ENCODE measurements around the gene PHF10.
"Not testable (repeated sequence)": the region's sequence is repeated elsewhere in the genome, so short reads cannot be mapped to it uniquely, and the experiment has no call there.

PHF10 gene

DNA sequence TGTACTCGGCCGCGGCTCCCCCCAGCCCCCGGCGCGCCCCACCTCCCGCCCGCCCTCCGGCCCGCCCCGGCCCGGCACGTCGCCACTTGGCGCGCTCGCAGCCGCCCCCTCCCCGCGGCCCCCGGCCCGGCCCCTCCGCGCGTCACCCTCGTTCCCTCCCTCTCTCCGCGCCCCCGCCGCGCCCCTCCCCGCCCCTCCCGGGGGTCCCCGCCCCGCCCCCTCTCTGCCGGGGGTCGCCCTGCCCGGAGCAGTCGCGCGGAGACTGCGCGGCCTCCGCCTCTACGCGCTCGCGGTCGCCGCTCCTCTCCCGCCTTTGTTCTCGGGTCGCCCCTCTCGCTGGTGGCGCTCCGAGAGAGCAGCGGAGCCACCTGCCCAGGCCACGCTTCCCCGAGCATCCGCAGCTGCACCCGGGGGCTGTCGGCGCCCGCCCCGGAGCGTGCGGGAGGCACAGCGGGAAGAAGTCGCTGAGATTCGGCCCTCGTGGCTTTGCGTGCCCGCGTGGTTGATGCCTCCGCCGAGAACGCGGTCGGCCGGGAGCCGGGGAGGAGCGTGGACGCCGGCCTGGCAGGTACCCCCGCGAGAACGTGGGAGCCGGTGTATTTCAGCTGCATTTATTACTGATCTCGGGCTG is at the start of gene PHF10:
TSS of gene PHF10 (minus strand) at position 7 of the 631 bp plus-strand sequence. CDS start 569 bp downstream, outside the sequence.
- DNase-seq (ENCODE audit: low read depth, low spot score) = no peak
- peak within 1 kb of the TSS; percentile 53 for H3K27ac ChIP-seq

DNA sequence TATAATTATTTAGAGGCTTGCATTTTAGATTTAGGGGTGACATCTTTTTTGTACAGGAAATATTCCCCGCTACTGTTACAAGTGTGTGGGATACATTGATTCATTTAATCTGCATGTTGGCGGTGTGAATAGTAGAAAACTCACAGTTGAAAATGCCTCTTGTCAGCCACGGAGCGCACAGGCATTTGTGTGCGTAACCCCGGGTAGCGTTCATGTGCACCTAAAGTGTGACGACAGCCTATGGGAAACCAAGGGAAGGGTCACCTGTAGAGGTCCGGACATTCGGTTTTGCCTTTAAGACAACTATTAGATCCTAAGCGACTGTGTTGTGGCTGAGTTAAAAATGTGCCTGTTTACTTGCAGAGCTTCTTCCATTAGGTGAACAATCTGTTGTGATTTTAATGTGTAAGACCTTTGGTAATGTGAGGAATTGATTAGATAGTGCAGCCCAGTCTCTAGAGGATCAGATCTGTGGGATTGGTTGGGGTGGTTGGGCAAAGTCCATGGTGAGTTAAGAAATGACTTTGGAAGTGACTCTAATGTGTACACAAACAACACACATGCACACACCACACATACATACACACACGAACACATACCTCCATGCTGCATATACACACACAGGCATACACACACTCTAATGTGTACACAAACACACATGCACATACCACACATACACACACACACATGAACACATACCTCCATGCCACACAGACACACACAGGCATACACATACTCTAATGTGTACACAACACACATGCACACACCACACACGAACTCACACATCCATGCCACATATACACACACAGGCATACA is 42.8 kb upstream of the PHF10 start:
- no peak for DNase-seq (ENCODE audit: low read depth, low spot score)
- no peak overlapping the region for H3K27ac ChIP-seq

DNA sequence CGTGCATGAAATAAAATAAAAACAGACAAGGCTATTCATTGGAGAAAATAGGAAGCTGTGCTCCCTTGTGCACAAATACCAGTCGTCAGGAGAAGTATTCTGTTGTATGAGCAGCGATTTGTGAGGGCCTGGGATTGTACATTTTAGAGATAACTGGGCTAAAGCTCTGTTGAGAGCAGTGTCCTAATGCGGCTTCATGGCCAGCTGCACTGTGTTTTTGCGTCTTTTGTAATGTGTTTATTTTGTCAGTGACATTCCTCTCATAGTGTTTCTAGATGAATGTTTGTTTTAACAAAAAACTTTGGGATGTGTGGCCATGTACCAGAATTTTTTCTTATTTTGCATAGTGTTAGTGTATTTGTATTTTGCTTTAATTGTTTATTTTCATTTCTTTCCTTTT is 41.9 kb upstream of the PHF10 start:
- H3K27ac ChIP-seq = no peak overlapping the region

DNA sequence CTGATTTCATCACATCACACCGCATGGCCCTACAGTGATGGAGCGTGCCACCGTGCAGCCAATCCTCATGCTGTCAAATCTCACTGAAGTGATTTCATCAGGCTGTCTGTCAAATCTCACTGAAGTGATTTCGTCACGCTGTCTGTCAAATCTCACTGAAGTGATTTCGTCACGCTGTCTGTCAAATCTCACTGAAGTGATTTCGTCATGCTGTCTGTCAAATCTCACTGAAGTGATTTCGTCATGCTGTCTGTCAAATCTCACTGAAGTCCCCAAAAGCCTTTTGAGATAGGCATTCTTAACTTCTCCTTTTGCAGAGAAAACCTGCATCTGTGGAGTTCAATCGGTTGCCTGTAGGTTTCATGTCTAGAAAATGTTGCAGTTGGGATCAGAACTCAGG is 41.5 kb upstream of the PHF10 start:
- not testable (repeated sequence) for DNase-seq (ENCODE audit: low read depth, low spot score); H3K27ac ChIP-seq

More for the DNA sequence above, 41.9 kb upstream of the PHF10 start:
- no peak for DNase-seq (ENCODE audit: low read depth, low spot score)

DNA sequence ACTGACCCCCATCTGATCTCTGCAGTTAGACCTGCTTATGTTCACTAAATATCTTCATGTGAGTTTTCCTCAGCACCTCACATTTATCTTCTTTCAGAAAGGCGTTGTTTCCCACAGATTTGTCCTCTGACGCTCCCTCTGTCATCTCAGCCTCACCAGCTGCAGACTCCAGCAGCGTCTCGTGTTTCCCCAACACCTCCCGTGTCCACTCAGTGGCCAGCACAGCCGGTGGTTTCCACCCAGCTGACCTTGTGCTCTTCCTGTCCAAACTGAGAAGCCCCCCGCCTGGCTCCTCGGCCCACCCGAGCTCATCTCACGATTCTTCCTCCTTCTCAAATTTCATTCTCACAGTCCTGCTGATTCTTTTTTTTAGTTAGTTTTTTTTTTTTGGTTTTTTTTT is 39.6 kb upstream of the PHF10 start:
- DNase-seq (ENCODE audit: low read depth, low spot score) = no peak
- H3K27ac ChIP-seq = no peak overlapping the region

DNA sequence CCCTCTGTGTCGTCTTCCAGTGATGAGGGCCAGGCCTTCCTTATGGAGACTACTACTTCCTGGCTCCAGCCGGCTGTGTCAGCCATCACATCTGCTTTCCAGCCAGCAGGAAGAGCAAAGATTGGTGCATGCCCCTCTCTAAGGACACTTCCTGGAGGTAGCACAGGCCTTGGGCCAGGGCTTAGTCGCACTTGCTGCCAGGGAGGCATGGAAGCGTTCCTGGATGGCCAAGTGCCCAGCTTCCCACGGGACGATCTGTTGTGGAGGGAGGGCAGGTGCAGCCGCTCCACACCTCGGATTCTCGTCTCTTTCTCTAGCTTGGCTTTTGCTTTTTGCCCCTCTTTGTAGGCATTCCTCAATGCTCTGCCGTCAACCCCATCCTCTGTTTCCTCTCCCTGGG is 39.0 kb upstream of the PHF10 start:
- no peak overlapping the region for H3K27ac ChIP-seq
- no peak for DNase-seq (ENCODE audit: low read depth, low spot score)

DNA sequence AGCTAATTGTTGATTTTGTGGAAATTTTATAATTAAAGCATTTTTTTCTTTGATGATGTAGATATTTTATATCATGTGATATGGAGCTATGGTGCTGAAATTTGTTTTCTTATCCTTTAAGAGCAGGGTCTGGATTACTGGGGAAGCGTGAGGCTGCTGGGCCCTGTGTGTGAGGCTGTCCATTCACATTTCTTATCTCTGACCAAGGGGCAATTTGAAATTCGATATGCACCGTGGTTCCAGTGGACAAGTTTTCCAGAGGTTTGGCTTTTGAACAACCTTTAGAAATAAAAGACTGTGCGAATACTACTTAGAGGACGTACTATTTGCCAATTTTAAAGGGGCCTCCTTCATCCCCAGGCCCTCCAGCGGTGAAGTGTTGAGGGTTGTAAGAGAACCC is 30.9 kb upstream of the PHF10 start:
- no peak for DNase-seq (ENCODE audit: low read depth, low spot score)
- H3K27ac ChIP-seq = no peak overlapping the region

DNA sequence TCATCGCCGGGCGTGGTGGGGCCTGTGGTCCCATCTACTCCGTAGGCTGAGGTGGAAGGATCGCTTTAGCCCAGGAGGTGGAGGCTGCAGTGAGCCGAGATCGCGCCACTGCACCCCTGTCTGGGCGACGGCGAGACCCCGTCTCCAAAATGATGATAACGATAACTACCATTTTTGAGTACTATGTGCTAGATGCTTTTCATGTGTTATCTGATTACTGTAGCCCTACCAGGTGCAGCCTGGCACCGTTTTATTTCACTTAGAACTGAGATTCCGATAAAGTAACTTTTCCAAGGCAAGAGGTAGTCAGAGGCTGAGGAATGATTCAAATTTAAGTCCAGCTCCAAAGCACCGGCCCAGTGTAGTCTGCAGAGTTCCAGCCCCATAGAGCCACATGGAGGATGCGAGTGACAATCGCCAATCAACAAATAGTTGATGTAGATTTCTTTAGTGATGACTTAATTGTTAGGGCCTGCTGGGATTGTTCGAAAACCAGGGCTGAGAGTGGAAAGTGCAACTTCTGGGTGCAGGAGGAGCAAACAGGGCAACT is 27.8 kb upstream of the PHF10 start:
- DNase-seq (ENCODE audit: low read depth, low spot score) = no peak
- H3K27ac ChIP-seq = peak overlapping the region; percentile 89

DNA sequence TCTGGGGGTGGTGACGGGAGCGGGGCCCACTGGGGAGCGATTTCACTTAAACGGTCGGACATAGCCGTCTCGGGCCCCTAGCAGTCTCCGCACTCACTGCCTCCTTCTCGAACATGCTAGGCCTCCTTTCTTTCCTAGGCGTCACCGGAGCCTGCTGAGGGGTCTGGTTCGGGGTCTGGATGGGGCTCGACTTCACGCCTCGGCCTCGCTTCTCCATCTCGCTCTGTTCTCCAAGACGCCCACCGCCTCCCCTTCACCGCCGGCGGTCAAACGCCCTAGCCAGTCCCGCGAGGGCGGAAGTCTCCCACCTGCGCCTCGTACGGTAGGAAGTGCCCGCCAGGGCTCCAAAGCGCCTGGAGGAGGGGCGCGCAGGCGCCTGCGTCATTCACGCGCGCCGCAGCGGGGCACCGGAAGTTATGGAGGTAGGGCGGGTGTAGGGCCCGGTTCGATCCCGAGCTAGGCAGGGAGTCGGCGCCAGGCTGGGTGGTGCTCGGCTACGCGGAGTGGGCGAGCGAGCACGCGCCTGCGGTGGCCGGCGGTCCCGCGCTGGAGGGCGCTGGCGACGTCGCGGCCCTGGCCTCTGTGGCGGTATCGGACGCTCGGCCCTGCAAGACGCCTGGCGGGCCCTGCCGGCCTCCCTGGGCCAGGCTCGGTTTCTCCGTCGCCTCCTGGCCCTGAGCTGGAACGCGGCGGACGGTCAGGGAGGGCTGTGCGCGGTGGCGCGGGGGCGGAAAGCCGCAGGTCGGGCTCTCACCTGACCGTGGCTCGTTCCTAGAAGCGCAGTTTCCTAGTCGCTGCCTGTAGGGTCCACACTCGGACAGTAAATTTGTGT is 27.2 kb upstream of the PHF10 start, which contains the start of the genes DYNLT2 and ERMARD:
TSS of gene DYNLT2 (minus strand) at position 331 of the 832 bp plus-strand sequence. CDS start at position 217, 114 bp downstream.
TSS of gene ERMARD (plus strand) at position 381 of the 832 bp plus-strand sequence. CDS start at position 417, 36 bp downstream.
- DNase-seq (ENCODE audit: low read depth, low spot score) = peak; percentile 62

DNA sequence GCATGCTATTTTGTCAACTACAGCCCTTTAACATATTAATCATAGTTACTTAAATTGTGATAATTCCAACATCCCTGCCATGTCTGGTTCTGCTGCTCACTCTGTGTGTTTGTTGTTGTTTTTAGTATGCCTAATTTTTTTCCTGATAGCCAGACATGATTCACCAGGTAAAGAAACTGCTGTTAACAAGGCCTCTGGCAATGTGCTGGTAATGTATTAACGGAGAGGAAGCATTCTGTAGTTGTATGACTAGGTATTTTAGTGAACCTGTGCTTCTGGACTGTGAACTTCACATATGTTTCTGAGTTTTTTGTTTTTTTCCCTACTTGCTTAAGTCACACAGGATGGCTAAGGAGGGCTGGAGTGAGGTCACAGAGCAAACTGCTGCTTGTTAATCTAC is 22.3 kb upstream of the PHF10 start:
- no peak overlapping the region for H3K27ac ChIP-seq
- no peak for DNase-seq (ENCODE audit: low read depth, low spot score)

More for the DNA sequence above, 27.2 kb upstream of the PHF10 start, which contains the start of the genes DYNLT2 and ERMARD:
- H3K27ac ChIP-seq = peak within 1 kb of the TSS; percentile 89

DNA sequence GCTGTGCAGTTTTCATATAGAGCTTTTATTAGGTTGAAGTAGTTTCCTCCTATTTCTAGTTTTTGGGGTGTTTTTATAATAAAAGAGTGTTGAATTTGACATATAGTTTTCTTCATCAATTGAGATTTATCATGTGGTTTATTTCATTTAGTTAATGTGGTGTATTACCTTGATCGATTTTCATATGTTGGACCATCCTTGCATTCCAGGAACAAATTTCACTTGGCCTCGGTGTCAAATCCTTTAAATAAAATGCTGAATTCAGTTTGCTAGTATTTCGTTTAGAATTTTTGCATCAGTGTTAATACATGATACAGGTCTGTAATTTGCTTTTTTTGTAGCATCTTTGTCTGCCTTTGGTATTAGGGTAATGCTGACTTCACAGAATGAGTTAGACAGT is 21.1 kb upstream of the PHF10 start:
- no peak for DNase-seq (ENCODE audit: low read depth, low spot score)

DNA sequence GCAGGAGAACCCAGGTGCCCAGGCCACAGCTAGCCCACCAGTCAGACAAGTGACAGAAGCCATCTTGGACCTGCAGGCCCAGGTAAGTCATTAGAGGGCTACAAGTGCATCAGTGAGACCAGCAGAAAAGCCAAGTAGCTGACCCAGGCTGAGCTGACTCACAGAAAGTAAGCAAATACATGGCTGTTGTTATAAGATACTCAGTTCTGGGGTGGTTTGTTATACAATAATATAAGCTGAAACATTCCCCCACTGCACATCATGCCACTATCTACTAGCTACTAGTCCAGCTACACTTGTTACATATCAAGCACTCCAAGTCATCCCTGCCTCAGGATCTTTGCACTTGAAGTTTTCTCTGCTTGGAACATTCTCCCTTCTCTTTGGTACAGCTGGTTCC is 17.0 kb upstream of the PHF10 start:
- no peak overlapping the region for H3K27ac ChIP-seq
- DNase-seq (ENCODE audit: low read depth, low spot score) = no peak

More for the DNA sequence above, 21.1 kb upstream of the PHF10 start:
- no peak overlapping the region for H3K27ac ChIP-seq

DNA sequence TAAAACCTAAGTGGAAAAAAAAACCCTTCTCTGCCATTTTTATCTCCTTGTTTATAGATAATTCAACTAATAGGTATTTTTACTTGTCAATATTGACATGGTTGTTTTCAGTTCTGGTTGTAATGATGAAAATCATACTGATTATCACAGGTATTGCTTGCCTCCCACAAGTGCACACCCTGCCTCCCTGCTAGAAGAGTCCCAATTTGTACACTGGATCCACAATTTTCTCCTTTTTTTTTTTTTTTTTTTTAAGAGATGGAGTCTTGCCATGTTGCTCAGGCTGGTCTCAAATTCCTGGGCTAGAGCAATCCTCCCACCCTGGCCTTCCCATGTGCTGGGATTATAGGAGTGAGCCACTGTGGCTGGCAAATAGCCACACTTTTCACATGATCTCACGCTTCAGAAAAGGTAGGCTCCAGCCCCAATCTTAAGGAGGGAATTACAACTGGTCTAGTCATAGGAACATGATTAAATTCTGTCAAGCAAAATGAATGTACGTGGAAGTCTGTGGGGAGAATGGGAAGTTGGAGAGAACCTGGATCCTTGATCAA is 14.8 kb upstream of the PHF10 start:
- no peak for DNase-seq (ENCODE audit: low read depth, low spot score)
- no peak overlapping the region for H3K27ac ChIP-seq

DNA sequence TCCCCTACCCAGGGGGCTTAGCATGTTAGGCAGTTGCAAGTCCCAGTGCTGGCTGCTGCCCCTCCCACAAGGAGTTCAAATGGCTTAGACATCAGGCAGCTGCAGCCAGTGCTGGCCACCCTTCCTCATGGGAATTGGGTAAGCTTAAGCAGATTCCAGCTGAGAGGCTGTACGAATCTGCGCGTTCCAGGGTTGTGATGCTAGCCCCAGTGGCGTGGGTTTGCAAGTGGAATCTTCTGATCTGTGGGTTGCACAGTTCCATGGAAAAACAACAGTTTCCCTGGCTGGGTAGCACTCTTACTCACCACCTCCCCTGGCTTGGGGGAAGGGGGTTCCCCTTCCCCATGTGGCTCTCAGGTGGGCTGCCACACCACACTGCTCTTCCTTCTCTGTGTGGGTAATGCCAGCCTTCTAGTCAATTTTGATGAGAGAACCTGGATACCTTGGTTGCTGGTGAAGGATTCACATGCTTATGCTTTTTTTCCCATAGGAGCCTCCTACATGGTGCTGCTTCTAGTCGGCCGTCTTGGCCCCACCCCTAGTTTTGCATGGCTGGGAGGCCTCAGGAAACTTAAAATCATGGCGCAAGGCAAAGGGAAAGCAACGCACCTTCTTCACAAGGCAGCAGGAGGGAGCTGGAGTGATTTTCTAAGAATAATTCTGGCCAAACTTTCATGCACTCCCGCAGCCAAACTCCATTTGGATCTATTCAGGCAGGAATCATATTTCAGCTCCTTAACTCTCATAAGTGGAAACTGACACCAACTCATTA is 14.1 kb upstream of the PHF10 start:
- DNase-seq (ENCODE audit: low read depth, low spot score) = no peak

DNA sequence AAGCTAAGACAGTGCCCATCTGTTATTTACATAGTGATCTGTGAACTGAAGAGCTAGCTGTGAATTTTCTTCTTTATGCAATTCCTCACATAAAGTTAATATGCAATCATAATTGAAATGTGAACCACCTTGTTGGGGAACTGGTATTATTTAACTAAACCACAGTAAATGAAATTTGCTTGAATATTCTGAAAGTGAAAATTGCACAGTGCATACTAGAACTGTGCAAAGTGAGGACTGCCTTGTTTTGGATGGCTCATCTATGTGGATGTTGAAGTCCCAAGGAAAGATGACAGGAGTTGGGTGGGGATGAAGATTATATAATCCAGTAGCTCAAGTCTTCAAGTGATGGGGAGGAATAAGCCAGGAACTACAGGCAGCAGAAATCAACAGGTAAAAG is 5.7 kb upstream of the PHF10 start:
- DNase-seq (ENCODE audit: low read depth, low spot score) = no peak
- H3K27ac ChIP-seq = no peak overlapping the region

More for the DNA sequence above, 14.1 kb upstream of the PHF10 start:
- no peak overlapping the region for H3K27ac ChIP-seq

DNA sequence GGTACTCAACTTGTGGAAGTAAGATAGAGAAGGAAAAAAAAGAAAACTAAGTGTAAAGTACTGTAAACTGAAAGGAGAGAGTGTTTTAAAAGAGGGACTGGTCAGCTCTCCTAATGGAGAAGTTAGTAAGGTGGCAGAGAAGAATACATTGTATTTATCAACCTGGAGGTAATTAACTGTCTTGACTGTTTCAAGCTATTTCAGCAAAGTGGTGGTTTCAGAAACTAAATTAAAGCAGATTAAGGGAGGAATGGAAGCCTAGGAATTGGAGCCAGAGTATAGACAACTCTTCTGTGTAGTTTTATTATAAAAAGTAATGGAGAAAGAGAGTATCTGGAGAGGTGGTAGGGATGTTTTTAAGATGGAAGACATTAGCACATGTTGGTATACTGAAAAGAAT is 2.7 kb upstream of the PHF10 start:
- no peak overlapping the region for H3K27ac ChIP-seq
- no peak for DNase-seq (ENCODE audit: low read depth, low spot score)

DNA sequence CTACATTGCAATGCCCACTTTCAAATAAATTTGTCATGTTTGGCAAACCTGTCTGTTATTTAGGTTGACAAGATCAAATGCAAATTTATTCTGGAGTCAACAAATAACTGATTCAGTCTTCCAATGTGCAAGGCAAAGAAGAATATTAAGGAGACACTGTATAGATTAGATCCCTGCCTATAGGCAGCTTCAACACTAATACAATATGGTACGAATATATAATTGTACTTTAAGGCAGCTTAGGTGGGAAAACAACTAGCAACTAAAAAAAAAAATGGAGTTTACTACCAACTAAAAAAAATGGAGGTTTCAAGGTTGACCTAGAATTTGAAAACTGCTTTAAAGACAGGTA is 1.7 kb upstream of the PHF10 start:
- DNase-seq (ENCODE audit: low read depth, low spot score) = no peak
- H3K27ac ChIP-seq = no peak overlapping the region

DNA sequence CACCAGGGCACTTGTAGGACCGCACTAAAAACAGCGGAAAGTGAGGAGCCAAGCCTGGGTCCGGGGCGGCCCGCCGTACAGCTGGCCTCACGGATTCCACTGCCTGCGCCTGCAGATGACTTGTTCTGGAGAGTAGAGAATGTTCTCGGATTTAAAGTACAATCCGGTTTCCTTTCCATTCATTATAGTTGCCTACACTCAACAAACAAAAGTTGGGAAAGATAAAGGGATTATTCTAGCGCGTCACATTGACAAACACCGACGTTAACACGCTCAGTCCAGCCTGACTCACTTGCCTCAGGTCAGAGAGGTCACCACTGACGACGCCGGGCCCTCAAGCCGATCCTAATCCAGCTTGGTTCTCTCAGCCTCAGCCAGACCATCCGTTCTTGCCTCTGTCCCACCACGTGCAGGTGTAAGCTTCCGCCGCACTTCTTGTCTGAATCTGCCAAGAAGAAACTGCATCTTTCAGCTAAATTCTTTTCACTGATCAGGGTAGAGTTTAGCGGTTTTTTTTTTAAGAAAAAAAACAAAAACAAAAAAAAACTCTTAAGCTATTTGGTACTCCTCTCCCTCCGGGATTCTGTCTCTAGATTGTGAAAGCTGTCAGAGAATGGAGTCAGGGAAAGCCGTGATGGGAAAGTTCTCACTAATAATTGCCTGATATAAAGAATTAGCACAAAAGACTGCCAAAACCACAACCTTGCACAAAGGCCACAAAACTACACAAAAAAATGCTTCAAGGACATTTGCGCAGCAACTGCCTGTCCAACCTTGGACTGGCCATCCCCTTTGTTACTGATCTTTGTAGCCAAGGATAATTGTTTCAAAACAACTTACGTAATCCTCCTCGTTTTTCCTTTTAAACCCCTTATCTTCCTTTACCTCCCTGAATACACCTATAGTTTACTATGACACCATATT is 1.1 kb upstream of the PHF10 start:
- no peak for DNase-seq (ENCODE audit: low read depth, low spot score)
- peak overlapping the region; percentile 53 for H3K27ac ChIP-seq
